Psoas muscle (tissue), 8 donors: ENCODE data around the gene FERMT2. TPM values are rescaled to one million over a fixed set of nuclear protein-coding genes. Genes with fewer than 3 reads are reported as not detected.

Source experiments
- ATAC-seq, 4 donors: fragments of 200-7000 bp; cut with Tn5 transposase; one replicate each; pipeline ENCODE4 v1.9.1; 2020; ENCODE audit warnings: moderate library complexity in 3 of 4, mild to moderate bottlenecking in 2 of 4
- DNase-seq, 2 donors: peaks; one replicate each; pipeline ENCODE4 v3.0.0-alpha.2; 2020
- H3K27ac ChIP-seq: fragments of 200-600 bp; one replicate; pipeline ENCODE4 v1.8.0; 2022
- H3K27me3 ChIP-seq, 3 donors: fragments of 200-600 bp in 1 of 3; one replicate each; pipeline versions ENCODE4 v1.6.1 to v1.8.0; 2013 to 2022; ENCODE audit warnings: low read length in 2 of 3, mild to moderate bottlenecking in 2 of 3, moderate library complexity in 1 of 3; ENCODE audit not compliant: insufficient read depth in 3 of 3
- H3K36me3 ChIP-seq, 2 donors: fragments of 200-600 bp in 1 of 2; one replicate each; pipeline versions ENCODE4 v1.6.1 to v1.8.0; 2013 to 2022; ENCODE audit warnings: low read depth in 1 of 2, mild to moderate bottlenecking in 1 of 2, moderate library complexity in 1 of 2; ENCODE audit not compliant: insufficient read depth in 1 of 2
- H3K4me1 ChIP-seq: fragments of 200-600 bp; one replicate; pipeline ENCODE4 v1.8.0; 2022
- H3K4me3 ChIP-seq: fragments of 200-600 bp; one replicate; pipeline ENCODE4 v1.8.0; 2022; ENCODE audit warnings: mild to moderate bottlenecking
- H3K9me3 ChIP-seq: fragments of 200-600 bp; one replicate; pipeline ENCODE4 v1.8.0; 2022
- WGBS, 3 donors: extraction: QIAGEN DNeasy Blood & Tissue Kit; methylation state at CpG; one replicate each; pipeline versions ENCODE4 v1.1.6 to v1.1.7; 2013; 5-methylcytosine and 5-hydroxymethylcytosine counted together
- intact Hi-C, 2 donors: fragments of 100-400 bp; cut with DNase I; formaldehyde crosslinking; loops; one replicate each; pipeline versions ENCODE4 v1.11.0 to v1.14.2; 2022
- polyA plus RNA-seq, 3 donors: library from polyadenylated mRNA; stranded (reverse); fragments of 200-250 nt; gene quantifications; one replicate each; pipeline ENCODE4 v1.2.3, GENCODE V29; 2013
- total RNA-seq, 4 donors: library from RNA; stranded (reverse); fragmentation: NEBNext Ultra II Directional in 2 of 4; extraction: Animal tissue kit (Norgen Biotek cat#: 25700) in 2 of 4; gene quantifications; one replicate each; pipeline versions ENCODE4 v1.2.1 to v1.2.4, GENCODE V29; 2021 to 2023
- TF ChIP-seq, protein P1 (sequence below): fragments of 200-600 bp; IDR thresholded peaks from one replicate; pipeline ENCODE4 v1.8.0; 2022; ENCODE audit warnings: antibody characterized with exemption
- donor health status: healthy with polysubstance abuse.
- donor health status: DM: no; HTN: no; CAD: no; lungs with moderate emphysema.
- donor health status: Bipolar disorder and iron deficiency.
- donor health status: healthy.
- donor health status: DM: yes; HTN: yes; CAD: no.
- donor health status: DM: no; HTN: no; CAD: no.
- donor health status: DM: no; HTN: no; CAD: no.
- donor health status: DM: yes; HTN: yes; CAD: no.

Gene FERMT2
- total and polyA plus RNA-seq, 7 donors = 36.6 to 219 (median 78.3) TPM

DNA sequence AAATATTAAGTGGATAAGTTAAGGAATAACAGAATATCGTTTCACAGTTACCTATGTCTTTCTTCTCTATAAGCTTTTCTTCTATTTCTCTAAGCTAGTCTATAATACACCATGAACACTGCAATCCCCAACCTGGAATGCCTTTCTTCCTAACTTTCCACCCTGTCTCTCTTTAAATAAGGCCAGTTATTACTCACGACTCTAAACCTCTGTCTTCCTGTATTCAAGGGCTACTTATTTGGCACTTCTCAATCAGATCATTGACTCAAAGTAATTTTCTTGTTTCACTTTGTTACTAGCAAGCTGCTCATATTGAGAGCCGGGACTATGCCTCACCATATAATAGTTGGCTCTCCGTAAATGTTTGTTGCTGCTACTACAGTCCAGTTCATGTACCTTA is 13.5 kb downstream of the FERMT2 start:
- DNase-seq (no peak), ATAC-seq (no peak)
- Histone ChIP-seq H3K27me3 (no peaks in the 10 kb centered on the region), H3K9me3 (no peaks in the 10 kb centered on the region), H3K36me3 (no peaks in the 10 kb centered on the region), H3K4me1 (peaks cover 65% of the 10 kb centered on the region), H3K4me3 (no peak overlapping the region), H3K27ac (no peak overlapping the region)
- TF ChIP-seq, protein P1, sequence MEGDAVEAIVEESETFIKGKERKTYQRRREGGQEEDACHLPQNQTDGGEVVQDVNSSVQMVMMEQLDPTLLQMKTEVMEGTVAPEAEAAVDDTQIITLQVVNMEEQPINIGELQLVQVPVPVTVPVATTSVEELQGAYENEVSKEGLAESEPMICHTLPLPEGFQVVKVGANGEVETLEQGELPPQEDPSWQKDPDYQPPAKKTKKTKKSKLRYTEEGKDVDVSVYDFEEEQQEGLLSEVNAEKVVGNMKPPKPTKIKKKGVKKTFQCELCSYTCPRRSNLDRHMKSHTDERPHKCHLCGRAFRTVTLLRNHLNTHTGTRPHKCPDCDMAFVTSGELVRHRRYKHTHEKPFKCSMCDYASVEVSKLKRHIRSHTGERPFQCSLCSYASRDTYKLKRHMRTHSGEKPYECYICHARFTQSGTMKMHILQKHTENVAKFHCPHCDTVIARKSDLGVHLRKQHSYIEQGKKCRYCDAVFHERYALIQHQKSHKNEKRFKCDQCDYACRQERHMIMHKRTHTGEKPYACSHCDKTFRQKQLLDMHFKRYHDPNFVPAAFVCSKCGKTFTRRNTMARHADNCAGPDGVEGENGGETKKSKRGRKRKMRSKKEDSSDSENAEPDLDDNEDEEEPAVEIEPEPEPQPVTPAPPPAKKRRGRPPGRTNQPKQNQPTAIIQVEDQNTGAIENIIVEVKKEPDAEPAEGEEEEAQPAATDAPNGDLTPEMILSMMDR = no peak
- intact Hi-C loops = no loop called here
- WGBS, 3 donors = 58 to 68% (median 60%) methylated on average over 4 of the region's 4 CpGs

DNA sequence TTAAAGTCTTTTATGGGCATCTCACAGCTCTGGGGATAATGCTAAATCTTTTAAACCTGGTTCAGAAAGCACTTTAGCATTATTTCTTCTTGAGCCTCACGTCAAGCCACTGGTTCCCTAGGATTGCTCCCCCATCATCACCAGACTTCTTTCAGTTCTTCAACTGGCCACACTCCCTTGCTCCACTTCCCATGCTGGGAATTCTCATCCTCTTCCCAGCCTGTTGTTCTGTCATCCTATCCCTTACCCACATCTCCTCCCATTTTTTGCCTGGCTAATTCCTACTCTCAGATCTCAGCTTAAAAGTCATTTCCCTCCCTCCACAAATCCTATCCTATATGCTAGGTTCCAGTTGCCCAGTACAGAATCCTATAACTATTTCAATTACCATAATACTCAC is 14.4 kb downstream of the FERMT2 start:
- H3K36me3 ChIP-seq = no peaks in the 10 kb centered on the region
- no peak overlapping the region for H3K4me3 ChIP-seq
- intact Hi-C loops = no loop called here
- H3K27ac ChIP-seq = no peak overlapping the region
- no peak for DNase-seq
- TF ChIP-seq, protein P1 = no peak
- H3K27me3 ChIP-seq = no peaks in the 10 kb centered on the region
- peaks cover 62% of the 10 kb centered on the region for H3K4me1 ChIP-seq
- no peak for ATAC-seq
- WGBS, 3 donors = 79 to 88% (median 79%) methylated on average over 1 of the region's 1 CpG
- no peaks in the 10 kb centered on the region for H3K9me3 ChIP-seq

DNA sequence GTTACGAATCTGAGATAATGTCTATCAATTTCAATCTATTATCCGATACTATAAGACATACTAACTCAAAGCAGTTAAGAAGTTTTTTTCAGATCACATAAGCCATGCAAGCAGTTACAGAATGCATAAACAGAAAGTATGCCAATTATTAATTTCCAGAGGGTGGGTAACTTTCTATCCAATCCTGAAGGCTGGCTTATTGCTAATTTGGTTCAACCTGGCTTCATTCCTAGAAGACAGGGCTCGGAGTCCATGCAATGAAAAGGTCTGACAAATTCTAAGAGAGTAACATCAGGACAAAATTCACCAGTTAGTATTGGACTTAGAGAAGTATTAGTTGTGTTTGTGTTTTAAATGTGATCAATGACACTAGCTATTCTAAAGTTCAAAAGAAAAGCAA is 15.0 kb downstream of the FERMT2 start:
- Histone ChIP-seq H3K27ac (no peak overlapping the region), H3K4me1 (peaks cover 60% of the 10 kb centered on the region), H3K4me3 (no peak overlapping the region), H3K9me3 (no peaks in the 10 kb centered on the region), H3K36me3 (no peaks in the 10 kb centered on the region), H3K27me3 (no peaks in the 10 kb centered on the region)
- intact Hi-C loops = no loop called here
- ATAC-seq (no peak), DNase-seq (no peak)
- TF ChIP-seq, protein P1 = no peak
- 54 to 78% (median 63%) methylated on average over 3 of the region's 3 CpGs for WGBS, 3 donors

DNA sequence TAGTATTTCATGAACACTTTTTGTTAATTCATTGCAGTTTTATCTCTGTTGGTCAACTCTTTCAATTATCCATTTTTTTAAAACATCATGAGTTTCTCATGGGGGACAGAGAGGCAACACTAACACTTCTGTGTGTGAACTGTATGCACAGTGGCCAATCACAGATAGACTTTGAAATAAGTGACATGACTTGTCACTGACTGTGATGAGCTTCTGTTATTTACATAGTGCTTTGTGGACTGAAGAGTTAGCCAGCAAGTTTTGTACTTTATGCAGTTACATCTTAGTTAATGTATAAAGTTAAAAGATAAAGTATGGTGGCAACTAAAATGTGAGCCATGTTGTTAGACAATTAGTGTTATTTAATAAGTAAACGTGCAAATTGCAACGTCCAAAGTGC is 16.1 kb downstream of the FERMT2 start:
- Histone ChIP-seq H3K27ac (no peak overlapping the region), H3K27me3 (no peaks in the 10 kb centered on the region), H3K9me3 (no peaks in the 10 kb centered on the region), H3K4me3 (no peak overlapping the region), H3K36me3 (no peaks in the 10 kb centered on the region), H3K4me1 (peaks cover 60% of the 10 kb centered on the region)
- WGBS, 3 donors = 69 to 86% (median 73%) methylated on average over 2 of the region's 2 CpGs
- intact Hi-C loops = no loop called here
- DNase-seq = no peak
- ATAC-seq = no peak
- TF ChIP-seq, protein P1 = no peak

DNA sequence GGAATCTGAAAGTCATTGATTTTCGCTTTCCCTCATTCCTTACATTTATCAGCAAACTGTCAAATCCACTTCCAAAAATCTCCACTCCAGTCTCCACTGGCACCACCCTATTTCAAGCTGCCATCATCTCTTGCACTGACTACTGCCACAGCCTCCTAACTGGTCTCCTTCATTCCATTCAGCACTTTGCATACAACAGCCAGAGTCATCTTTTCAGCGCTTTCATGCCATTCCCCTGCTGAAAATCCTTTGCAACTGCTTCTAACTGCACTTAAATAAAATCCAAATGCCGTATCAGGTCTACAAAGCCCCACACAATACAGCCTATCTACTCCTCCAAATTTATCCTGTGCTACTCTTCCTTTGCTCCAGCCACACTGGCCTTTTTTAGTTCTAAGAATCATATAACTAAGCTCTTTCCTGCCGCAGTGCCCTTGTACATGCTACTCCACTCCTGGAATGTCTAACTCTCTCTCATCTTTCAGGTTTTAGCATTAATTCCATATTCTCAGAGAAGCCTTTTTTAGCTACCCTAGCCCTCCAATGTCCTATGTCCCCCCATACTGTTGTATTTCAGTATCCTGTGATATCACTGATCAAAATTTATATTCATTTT is 21.6 kb downstream of the FERMT2 start:
- intact Hi-C loops = no loop called here
- no peaks in the 10 kb centered on the region for H3K27me3 ChIP-seq
- H3K36me3 ChIP-seq = no peaks in the 10 kb centered on the region
- H3K4me1 ChIP-seq = peaks cover 57% of the 10 kb centered on the region
- ATAC-seq = no peak
- DNase-seq = no peak
- H3K9me3 ChIP-seq = no peaks in the 10 kb centered on the region
- 93 to 97% (median 97%) methylated on average over 4 of the region's 4 CpGs for WGBS, 3 donors
- H3K4me3 ChIP-seq = no peak overlapping the region
- no peak overlapping the region for H3K27ac ChIP-seq
- TF ChIP-seq, protein P1 = no peak
